Measurements from ENCODE around the gene PICK1.
"Not testable (repeated sequence)": the region's sequence is repeated elsewhere in the genome, so short reads cannot be mapped to it uniquely, and the experiment has no call there.

Gene PICK1

DNA sequence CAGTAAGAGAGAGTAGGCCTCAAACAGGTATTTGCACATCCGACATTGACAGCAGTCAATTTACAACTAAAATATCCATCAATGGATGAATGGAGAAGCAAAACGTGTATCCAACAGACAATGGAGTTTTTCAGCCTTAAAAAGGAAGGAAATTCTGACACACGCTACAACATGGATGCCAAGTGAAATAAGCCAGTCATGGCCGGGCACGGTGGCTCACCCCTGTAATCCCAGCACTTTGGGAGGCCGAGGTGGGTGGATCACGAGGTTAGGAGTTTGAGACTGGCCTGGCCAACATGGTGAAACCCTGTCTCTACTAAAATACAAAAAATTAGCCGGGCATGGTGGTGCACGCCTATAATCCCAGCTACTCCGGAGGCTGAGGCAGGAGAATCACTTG, 60.4 kb downstream of the PICK1 start:
- DNase-seq = not testable (repeated sequence)

GRCh38 chr22:38118182-38118581, 61.0 kb downstream of the PICK1 start:
- DNase-seq = no peak

- not testable (repeated sequence) for DNase-seq
Measured at GRCh38 chr22:38118747-38119146, 61.5 kb downstream of the PICK1 start.

- no peak for DNase-seq
Measured at GRCh38 chr22:38120359-38121110, 63.3 kb downstream of the PICK1 start.

DNA sequence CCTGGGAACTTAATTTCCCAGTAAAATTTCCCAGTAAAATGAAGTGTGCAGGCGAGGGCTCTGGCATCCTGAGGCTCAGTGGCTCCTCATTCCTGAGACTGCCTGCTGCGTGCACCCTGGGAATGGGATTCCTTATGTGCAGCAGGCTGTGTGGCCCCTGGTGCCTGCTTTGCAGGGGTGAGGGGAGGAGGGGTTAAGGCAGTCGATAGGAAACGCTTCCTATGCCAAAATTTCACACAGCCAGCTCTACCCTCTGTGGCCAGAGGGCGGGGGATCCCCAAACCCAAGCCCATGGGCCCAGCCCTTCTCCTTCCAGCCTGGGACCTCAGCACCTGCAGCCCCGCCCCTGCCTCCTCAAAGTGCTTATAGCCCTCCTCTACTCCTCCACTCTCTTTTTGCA, 65.4 kb downstream of the PICK1 start:
- no peak for DNase-seq

GRCh38 chr22:38124236-38124974, 67.2 kb downstream of the PICK1 start:
- DNase-seq = no peak

DNA sequence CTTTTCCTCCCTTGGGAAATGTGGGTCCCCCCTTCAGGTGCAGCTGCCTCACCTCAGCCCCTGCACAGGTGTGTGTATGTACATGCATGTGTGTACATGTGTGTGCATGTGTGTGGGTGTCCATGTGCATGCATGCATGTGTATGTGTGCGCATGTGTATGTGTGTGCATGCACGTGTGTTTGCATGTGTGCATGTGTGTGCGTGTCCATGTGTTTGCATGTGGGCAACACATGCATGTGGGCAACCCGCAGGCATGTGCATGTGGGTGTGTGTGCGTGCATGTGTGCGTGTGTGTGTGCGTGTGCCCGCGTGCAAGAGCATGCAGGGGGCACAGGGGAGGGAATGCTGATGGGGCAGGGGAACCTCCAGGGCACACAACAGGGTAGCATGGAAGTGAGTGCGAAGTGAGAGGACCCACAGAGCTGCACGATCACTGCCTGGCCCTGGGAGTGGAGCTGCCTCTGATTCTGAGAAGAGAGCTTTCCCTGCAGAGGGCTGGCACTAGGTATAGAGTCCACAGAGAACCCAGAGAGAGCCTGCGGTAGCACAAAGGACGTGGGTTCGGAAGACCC, 67.9 kb downstream of the PICK1 start:
- no peak for DNase-seq

Measured in suppressor macrophage (primary cell).